HG03103 (cell line): ENCODE measurements around the gene PTH2.

Source experiments
- ATAC-seq: cut with Tn5 transposase; IDR thresholded peaks from one replicate; pipeline ENCODE4 v1.9.1; 2021; ENCODE audit warnings: low read depth; ENCODE audit not compliant: unreplicated experiment

PTH2 gene

GRCh38 chr19:49432141-49433073, 9.2 kb upstream of the PTH2 start:
- no peak for ATAC-seq

DNA sequence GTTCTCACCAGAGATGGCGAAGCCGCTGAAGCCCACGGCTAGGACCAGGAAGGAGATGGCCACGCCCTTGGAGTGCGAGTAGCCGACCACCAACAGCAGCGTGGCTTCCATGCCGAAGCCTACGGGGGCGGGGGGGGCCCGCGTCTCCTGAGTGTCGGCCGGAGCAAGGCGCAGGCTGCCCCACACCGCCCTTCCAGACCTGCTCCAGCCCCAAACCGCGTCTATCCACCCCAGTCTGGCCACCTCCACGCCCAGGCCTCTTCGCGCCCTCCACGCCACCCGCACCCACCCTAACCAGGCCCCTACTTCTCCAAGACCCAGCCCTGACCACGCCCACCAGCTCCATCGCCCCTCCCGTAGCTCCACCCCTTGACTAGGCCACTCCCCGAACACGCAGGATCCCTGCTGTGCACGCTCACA, 8.1 kb upstream of the PTH2 start:
- no peak for ATAC-seq

GRCh38 chr19:49430678-49431329, 7.6 kb upstream of the PTH2 start:
- no peak for ATAC-seq

- ATAC-seq: no peak
Measured at GRCh38 chr19:49430172-49430677, 7.0 kb upstream of the PTH2 start.

DNA sequence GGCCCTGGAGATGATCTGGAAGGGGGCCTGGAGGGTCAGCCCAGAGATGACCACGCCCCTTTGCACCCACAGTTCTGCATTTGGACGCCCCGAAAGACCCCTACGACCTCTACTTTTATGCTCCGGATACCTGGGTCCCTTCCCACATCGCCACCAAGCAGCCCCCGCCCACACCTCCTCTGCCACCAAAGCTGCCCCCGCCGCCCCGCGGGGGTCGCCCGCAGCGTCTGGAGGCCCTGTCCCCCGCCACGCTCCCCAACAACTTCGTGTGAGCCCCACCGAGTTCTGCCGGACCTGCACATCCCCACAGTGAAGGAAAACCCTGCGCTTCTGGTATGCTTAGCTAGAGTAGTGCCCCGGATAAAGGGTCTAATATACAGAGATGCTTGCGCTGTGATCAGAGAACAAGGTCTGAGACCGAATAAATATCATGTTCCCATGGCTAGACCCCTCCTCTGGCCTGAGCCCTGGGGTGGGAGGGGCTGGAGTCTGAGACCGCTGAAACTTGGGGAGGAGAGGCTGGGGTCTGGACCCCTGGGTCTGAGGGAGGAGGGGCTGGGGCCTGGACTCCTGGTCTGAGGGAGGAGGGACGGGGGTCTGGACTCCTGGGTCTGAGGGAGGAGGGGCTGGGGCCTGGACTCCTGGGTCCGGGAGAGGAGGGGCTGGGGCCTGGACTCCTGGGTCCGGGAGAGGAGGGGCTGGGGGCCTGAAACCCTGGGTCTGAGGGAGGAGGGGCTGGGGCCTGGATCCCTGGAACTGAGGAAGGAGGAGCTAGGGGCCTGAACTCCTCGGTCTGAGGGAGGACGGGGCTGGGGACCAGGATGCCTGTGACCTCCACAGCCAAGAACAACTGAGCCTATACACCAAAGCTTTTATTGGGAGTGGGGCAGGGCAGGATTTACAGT, 5.6 kb upstream of the PTH2 start:
- ATAC-seq: no peak

GRCh38 chr19:49427855-49428546, 4.8 kb upstream of the PTH2 start:
- ATAC-seq: no peak

DNA sequence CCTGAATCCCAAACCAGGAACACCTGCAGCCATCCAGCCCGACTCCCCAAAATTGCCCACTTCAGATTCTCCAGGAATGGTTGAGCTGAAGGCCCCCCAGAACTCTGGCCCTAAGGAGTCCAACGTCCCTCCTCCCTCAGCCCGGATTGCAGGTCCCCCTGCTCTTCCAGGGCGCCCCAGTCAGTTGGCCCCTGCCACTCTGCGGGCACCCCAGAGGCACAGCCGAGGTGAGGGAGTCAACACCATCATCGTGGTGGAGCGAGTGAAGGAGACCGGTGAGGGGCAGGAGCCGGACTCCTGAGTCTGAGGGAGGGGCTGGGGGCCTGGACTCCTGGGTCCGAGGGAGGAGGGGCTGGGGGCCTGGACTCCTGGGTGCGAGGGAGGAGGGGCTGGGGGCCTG, 4.1 kb upstream of the PTH2 start:
- ATAC-seq: no peak

DNA sequence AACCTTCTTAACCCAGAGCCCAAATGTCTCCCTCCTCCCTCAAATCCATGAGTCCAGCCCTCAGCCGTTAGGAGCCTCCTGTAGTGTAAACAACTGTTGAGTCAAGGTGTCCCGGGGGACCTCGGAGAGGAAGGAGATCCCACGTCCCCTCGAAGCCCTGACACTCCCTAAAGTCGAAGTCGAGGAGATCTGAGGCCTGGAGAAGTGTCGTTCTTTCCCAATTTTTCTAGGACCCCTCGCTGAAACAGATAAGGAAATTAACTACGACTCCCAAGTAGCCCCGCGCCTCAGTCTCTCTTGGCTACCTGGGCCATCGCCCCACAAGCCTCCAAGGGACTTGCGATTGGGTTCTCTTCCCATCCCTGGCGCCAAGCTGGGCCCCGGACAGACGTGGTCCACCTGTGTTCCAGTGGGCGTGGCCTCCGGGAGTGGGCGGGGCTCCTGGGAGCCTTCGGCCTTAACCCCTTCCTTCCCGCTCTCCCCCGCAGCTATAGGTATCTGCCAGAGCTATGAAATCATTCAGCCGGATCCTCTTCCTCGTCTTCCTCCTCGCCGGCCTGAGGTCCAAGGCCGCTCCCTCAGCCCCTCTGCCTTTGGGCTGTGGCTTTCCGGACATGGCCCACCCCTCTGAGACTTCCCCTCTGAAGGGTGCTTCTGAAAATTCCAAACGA, 2.8 kb upstream of the PTH2 start:
- ATAC-seq: no peak

- no peak for ATAC-seq
Measured at GRCh38 chr19:49425178-49425577, 1.9 kb upstream of the PTH2 start, which contains the start of gene GFY. Gene GFY, plus strand, starts transcription at chr19:49425388. Its CDS starts 1,043 bp downstream, at chr19:49426431.

GRCh38 chr19:49423985-49424303, 703 bp upstream of the PTH2 start:
- ATAC-seq: no peak

GRCh38 chr19:49422407-49423070, 702 bp downstream of the PTH2 start:
- ATAC-seq: no peak

DNA sequence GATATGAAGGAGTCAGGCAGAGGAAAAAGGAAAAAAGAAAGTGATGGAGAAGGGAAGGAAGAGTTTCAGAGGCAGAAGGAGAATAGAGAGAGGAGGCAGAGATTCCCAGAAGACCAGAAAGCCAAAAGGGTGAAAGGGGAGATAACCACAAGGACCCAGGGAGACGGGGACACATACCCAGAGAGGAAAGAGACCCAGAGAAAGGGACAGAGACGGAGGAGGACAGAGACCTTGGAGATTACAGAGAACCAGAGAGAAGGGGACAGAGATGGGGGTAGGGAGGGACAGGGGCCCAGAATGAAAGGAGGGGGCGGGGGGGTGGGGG, 1.4 kb downstream of the PTH2 start:
- ATAC-seq: no peak

DNA sequence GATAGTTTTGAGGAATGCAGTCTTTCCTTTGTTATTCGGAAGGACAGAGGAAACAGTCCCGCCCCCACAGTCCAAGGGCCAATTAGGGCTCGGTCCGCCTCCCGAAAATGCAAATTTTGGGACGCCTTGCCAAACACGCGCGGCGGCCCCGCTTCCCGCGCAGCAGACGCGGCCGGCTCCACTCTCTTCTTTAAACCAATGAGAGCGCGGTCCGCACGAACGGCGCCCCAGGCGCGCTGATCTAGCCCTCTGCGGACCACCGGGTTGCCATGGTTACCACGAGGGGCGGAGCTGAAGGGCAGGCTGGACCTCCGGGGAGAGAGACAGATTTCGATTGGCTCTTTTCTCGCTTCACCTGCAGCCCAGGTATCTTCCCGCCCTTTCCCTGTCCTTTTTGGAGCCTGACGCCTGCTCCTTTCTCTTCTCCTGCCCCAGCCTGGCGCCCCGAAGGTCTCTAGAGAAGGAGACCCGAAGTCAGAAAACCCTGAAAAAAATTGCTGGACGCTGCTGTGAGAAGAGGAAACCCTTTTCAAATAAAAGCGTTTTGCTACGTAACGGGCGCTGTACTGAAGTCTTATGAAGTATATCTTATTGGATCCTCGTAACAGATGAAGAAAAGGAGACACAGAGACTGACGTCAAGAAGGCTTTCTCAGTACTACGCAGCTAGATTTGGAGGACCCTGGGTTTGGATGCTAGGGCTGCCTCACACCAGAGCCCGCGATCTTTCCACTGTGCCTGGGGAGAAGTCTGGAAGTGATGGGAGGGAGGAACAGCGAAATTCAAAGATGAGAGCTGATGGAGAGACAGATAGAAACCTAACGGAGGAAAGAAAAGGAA, 2.0 kb downstream of the PTH2 start:
- no peak for ATAC-seq

GRCh38 chr19:49420227-49420626, 3.0 kb downstream of the PTH2 start:
- ATAC-seq: no peak

DNA sequence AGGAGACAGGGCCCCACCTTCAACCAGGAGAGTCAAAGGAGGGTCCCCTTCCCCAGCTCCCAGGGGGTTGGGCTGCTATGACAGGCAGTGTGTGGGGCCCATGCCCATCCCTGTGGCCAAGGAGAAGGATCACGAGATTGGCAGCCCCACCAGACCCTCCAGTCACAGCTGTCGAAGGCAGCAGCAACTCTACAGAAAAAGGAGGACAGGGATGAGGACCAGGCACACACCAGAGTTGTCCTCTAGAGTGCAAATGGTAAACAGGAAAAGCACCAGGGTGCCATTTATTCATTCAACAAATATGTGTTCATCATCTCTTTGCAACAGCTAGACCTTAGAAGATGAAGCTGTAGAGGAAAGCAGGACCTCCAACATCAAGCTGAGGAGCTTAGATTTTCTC, 4.1 kb downstream of the PTH2 start:
- no peak for ATAC-seq

DNA sequence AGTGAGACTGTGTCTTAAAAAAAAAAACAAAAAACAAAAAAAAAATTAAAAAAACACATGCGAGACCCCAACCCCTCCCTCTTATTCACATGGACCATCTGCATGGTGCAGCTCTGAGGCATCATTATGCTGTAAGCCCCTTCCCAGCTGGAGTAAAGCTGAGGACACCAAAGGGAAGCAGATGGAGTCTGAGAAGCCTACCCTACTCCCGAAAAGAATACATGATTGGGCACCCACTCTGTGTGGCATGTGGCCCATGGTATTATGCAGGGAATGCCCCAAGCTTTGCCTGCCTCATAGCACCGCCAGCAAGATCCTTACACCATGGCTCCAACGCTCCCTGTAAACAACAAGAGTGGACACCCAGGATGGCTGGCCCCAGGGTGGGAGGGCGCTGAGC, 4.7 kb downstream of the PTH2 start:
- no peak for ATAC-seq

GRCh38 chr19:49417088-49417487, 6.2 kb downstream of the PTH2 start:
- no peak for ATAC-seq

- no peak for ATAC-seq
Measured at GRCh38 chr19:49415810-49416200, 7.4 kb downstream of the PTH2 start.
